Eye (tissue), 1 donor: Measurements from ENCODE around the gene PCK1.

Source experiments
- DNase-seq: peaks from one replicate; pipeline ENCODE4 v3.0.0-alpha.2; 2015

The PCK1 gene

DNA sequence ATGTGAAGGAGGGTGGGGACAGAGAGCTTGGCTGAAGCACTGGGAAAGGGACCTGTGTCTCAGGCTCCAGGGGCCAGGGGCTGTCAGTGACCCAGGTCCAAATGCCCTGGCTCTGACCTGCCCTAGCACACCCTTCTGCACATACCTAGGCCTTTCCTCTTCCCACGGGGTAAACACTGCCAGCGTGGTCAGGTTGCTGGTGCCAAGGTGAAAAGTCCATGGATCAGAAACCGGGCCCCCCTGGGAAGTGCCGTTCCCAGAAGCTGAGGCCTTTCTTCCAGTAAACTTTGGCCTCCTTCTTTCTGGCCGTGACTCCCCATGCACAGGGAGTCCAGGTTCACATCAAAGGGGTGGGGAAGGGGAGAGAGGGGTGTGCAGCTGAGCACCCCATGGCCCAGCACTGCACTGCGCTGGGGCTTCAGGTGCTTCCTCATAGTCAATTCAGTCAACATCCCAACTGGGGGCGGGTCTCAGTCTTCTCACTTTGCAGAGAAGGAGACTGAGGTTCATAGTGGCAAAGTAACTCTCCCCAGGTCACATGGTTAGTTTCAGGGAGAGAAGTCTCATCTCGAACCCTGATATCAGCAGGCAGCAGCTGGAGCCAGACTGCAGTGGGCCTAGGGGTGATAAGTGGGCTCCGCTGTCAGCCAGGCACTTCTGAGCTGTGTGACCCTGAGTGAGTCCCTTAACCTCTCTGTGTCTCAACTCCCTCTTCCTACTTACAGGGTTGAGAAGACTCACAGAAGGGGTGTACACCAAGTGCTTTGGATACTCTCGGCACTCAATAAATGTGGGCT is 17.0 kb downstream of the PCK1 start:
- DNase-seq = no peak

DNA sequence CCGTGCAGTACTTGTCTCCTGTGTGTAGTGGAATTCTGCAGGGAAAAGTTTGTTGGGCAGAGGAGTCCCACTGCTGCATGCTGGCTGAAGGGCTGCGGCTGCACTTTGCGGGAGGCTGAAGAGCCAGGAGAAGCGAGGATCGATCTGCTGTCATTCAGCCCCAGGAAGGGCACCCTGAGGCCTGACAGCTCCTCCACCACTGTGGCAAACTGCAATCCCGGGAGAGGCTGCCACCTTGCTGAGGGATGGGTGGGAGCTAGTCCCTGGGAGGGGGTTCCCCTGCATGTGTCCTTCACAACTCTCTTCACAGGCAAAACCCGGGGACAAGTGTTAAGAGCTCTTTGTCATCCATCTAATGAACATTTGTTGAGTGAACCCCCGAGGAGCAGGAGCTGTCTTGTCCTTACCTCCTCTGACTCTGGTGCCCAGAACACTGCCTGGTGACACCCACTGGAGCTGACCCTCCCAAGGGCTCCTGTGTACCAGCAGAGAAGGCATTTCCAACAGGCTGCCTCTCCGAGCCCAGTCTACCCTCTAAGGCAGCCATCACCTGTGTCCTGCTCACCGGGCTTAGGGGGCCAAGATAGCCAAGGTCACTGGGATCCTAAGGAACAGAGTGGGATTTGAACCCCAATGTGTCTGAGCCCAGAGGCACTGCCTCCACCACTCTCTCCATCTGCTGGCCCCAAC is 17.7 kb downstream of the PCK1 start:
- no peak for DNase-seq

DNA sequence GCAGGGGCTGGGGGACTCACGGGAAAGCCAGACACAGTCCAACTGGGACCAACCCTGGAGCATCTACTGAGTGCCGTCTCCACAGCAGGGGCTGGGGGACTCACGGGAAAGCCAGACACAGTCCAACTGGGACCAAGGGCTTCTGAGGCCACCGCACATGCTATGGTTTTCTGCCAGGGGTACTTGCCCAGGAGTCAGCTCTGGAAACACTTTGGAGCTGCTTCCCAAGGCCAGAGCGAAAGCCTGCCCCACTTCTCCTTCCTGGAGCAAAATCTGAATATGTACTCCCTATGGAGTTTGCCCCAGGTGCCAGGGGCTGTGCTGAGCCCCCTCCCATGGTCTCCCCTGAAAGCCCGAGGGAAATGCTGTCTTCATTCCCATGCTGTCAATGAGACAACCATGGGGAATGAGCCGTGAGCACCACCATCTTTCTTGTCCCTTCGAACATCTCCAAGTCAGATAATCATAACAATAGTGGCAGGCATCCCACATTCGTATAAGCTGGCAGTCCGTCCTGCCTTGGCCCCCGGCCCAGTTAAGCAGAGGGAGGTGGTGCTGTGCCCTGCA is 18.5 kb downstream of the PCK1 start:
- DNase-seq = no peak

DNA sequence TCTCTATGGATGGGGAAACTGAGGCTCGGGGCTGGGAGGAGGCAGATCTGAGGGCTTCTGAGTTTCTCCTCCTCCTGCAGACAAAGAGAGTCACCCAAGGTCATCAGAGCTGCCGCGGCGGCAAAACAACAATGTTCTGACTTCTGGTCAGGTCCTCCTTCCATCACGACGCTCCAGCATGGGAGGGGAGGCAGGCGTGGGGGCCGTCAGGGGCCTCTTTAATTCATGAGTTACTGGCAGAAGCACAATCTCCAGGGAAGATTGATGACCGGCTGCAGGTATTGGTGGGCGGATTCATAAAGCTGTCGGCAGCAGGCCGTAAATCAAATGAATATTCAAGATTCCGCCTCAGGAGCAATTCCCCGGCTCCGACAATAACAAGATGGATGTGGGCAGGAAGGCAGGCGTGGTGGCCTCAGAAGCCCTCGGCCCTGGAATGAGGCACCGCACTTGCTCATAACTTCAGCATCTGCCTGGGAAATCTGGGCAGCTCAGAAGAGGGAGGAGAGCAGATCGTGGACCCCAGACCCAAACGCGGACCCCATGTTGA is 19.1 kb downstream of the PCK1 start:
- DNase-seq = no peak

DNA sequence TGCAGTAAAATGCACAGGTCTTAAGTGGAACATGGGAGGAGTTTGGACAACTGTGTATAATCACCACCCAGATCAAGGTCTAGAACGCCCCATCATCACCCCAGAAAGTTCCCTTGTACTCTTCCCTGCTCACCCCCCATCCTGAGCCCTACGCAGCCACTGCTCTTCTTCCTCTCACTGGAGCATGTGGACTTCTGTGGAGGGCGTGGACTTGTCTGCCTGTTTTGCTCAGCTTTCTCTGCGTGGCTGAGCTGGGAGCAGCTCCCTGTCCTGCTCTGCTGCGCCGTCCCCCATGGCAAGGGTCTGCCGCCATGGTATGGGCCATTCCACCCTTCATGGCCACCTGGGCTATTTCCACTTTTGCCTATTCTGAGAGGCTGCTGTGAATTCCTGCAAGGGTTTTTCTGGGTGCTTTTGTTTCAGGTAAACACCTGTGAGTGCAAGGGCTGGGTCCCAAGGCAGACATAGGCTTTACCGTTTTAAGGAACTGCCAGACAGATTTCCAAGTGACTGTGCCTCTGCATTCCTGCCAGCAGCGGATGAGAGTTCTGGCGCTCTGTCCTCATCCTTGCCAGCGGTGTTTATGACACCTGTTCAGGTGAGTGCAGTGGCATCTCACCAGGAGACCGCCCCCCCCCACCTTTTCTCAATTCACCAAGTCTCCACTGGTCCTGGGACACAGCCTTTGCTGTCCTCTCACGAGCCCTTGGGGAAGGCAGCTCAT is 19.7 kb downstream of the PCK1 start:
- DNase-seq = no peak

DNA sequence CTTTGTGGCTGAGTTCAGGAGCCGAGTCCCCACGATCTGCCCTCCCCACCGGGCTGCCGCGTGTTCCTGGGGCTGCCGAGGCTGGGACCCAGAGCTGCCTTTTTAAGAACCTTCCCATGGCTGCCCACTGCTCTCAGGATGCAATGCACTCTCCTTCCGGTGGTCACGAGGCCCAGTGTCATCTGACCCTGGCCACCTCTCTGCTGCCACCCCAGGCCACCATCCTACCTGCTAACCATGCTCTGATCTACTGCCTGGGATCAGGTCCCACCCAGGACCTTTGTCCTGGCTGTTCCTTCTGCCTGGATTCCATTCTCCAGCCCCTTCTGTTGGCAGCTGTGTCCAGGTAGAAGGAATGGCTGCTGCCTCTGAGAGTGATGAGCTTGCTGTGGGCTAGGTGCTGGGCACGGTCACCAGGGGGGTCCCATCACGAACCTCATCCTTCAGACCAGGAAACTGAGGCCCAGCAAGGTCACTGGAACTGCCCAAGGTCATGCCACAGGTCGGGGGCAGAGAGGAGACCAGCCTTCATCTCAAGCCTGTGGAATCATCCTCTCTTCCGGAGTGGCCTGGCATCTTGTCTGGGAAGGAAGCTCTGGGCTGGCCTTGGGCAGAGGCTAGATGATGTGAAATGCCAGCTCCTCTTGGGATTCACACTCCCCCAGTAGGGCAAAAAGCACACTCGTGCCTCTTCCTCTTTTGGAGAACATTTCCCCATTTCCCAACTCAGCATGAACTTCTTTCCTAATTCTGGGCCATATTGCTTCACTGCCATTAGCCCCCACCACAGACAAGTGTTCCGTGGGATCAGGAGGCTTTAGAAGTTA is 20.5 kb downstream of the PCK1 start:
- no peak for DNase-seq

DNA sequence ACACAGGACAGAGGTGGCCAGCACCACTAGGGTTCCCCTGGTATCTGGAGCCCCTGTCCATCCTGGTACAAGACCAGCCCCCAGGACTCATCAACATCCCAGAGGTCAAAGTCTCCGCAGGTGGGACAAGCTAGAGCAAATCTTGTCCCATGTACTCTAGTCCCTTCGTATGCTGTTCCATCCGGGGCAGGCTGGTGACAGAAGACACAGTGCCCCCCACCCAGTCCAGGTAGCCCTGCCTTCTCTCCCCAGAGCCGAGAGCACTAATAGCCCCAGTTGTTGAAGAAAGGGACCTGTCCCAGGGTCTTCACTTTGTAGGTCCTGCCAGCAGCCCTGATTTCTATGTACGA is 21.1 kb downstream of the PCK1 start:
- no peak for DNase-seq

DNA sequence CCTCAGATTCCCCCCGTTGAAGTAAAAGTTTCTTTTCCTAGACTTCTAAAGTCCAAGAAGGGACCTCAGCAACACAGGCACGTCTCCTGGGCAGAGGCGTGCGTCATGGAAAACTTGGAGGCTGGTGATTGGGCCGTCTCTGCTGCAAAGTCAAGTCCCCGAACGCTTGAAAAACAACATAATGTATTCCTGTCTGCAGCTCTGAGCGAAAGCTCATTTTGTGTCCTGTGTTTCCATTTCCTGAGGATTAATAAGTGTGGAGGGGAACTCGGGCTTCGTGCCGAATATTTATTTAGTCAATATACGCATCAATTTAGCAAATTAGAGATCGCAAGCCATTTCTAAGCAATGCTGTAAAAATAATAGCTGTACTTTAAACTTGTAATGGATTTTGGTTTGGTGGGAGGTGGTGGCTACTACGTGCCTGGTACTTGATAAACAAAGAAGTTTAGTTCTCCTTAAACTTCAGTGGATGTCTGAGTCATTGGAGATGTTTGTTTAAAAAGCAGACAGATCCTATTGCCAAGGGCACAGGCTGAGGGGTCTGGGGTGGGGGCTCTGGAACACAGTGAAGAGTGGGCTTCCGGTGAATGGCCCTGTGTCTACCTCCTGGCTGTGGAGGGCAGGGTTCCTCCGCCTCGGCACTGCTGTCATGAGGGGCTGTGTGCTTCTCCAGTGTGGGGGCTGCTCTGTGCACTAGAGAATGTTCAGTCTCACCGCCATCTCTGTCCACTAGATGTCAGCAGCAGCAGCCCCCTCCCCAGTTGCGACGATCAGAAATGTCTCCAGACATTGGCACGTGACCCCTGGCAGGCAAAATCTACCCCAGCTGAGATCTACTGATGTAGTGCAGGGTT is 21.8 kb downstream of the PCK1 start:
- DNase-seq = peak; percentile 76

DNA sequence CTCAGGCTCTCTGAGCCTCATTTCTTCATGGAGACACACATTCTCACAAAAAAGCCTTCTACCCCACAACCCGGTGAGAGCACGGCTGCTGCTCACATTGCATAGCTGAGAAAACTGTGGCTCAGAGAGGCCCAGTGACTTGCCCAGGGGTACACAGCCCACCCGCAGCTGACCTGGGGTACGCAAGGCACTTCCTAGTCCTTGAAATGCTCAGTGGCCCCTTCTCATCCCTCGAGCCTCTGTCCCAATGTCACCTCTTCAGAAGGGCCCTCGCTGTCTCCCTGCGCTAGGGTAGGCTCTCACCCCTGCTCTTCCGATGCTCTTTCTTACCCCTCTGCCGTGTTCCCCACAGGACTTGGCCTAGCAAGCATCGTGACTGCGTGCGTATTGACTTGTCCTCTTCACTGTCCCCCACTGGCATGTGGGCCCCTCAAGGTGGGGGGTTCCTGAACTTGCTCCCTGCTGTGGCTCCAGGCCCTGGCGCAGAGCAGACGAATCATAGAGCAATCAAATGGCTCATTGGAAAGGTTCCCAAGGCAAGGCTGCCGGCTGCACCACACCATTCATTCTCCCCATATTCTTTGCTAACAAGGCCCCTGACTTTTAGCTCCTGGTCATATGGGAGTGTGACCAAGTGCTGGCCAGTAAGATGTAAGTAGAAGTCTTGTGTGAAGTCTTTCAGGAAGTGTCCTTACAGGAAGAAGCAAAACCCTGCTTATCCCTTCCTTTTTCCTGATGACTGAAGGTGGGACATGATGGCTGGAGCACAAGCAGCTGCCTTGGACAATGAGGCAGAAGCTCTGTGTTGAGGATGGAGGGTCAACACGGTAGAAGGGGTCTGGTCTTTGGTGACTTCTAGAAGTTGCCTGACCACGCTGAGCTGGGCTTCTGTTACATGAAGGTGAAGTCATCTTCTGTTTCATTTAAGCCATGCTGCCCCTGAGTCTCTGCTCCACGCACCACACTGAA is 22.7 kb downstream of the PCK1 start:
- no peak for DNase-seq

DNA sequence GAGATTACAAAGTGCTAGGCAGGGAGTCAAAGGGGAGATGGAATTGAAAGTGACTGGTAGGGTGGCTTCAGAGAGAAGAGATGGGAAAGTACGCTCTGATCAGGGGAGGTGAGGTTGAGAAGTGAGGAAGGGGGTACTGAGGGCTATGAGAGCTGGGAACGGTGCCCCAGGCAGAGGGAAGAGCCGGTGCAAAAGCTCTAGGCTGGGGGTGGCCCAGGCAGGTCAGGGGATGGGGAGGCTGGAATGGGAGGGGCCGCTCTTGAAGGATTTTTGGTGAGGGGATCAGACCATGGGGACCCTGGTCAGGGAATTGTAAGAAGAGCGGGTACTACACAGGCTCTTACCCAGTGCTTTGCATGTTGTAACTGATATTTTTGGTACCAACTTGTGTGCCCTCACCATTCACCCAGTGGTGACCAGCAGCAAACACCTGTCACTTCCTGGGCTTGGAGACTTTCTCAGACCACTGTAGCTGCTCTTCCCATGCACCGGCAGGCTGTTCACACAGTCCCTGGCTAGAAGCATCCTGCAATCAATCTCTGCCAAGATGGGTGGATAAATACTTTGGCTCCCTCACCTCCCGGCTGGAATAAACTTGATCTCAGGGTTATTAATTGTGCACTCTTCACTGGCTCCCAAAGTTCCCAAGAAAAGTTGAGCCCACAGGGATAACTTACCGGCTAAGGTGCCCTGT is 24.0 kb downstream of the PCK1 start:
- DNase-seq = no peak

DNA sequence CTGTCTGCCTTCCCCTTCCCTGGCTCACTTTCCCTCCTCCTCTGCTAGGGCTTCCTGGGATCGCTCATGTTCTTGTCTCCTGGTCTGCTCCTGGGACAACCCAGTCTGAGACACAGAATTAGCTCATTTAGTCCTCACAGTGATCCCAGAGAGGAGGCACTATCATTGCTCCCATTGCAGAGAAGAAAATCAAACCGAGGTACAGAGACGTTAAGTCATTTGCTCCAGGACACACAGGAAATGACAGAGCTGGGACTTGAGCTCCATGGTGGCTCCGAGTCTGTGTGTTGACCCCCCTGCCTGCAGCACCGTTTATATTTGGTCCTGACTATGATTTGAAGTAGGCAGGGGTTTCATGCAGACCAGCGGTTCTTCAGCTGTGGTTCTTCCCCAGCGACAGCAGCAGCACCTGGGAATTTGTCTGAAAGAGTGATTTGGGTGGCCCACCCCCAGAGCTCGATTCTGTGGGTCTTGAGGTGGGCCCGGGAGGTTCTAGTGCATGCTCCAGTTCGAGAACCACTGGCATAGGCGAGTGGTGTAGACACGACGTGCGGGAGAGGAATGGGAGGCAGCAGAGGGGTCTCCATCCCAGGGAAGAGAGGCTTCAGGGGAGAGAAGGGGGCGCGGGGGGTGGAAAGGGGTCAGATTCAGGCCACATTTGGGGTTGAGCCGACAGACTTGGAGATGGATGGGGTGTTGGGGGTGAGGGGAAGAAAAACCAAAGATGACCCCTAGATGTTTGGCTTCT is 24.7 kb downstream of the PCK1 start:
- DNase-seq = no peak

DNA sequence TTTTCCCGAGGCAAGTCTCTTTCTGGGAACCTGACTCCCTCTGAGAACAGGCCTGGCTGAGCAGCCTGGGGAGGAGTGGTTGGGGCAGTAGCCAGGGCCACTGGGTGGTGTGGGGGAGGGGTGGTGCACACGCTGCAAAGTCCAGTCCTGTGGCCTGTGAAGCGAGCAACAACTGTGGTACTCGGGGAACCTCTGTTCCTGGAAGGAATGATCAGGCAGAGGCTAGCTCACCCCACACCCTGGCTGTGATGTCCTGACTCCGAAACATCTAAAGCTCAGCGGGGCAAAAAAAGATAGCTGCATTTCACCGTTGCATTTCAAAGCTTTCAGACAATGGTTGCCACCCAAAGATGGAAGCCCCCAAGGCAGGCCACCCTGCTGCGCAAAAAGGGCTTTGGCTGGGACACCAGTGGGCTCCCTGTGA is 25.5 kb downstream of the PCK1 start:
- DNase-seq = no peak

DNA sequence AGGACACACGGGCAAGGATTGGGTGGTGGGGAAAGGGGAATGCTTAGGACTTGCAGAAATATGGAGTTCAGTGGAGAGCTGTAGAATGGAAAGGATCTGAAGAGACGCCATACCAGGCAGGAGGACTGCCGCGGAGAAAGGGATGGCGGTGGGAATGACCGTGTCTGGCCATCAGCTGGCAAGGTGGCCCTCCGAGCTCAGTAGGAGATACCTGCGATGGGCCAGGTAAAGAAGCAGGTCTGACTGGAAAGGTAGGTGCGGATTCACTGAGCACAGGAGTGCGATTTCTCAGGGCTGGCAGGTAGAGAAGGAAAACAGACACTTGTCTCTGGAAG is 26.0 kb downstream of the PCK1 start:
- DNase-seq = no peak

DNA sequence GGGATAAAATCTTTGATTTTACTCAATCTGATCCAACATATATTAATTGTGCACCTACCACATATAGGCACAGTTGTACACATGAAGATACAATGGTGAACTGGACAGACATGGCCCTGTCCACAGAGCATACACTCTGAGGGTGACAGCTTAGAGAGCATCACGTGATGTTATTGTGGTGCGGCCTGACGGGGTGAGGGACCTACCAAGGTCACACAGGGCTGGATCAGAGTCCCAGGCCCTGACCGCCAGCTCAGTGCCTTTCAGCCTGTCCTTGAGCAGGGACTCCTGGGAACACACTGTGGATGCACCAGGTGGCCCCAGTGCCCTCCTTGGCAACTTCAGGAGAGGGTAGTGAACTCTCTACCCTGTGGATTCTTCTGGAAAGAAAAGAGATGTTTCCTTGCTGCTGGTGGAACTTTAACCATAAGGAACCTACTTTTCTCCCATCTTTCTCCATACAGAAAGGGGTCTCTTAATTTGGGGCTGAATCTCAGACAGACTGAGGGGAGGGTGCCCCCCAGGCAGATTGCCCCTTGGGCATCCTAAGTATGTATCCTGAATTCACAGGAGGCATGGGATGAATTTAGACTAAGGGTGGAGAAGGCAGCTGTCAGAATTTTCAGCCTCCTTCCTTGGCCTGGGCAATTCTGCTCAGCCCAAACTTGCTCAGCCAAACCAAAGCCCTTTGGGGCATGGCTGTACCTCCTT is 26.5 kb downstream of the PCK1 start:
- DNase-seq = no peak

DNA sequence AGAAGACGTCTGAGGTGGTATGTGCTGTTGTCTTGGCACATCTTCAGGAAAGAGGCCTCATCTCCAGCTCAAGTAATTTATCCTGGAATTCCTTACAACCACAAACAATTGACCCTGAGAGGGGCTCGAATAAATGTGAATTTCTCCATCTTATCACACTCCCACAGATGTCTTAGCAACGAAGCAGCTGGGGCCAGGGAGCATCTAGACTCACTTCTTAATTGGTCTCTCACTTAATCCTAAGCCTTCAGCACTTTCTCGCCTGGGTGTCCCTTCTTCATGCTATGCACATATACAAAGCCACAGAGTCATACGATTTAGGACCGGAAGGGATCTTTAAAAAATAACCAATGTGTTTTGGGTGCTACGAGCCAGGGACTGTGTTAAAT is 27.1 kb downstream of the PCK1 start:
- no peak for DNase-seq

DNA sequence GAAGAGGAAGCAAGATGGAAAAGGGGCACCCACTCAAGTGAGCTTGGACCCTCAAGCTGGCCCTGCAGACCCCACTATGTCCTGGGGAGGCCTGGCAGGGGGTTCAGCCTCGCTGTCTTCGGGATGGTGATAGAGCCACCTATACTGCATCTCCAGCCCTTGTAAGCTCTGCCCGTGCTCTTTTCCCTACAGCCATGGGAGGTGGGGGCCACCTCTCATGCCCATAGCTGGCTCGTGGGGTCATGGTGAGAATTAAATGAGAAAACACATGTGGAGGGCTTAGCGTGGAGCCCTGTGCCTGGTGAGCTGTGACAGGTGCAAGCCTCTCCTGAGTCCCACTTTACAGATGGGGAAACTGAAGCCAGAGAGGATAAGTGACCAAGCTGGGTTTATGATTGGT is 27.7 kb downstream of the PCK1 start:
- no peak for DNase-seq

DNA sequence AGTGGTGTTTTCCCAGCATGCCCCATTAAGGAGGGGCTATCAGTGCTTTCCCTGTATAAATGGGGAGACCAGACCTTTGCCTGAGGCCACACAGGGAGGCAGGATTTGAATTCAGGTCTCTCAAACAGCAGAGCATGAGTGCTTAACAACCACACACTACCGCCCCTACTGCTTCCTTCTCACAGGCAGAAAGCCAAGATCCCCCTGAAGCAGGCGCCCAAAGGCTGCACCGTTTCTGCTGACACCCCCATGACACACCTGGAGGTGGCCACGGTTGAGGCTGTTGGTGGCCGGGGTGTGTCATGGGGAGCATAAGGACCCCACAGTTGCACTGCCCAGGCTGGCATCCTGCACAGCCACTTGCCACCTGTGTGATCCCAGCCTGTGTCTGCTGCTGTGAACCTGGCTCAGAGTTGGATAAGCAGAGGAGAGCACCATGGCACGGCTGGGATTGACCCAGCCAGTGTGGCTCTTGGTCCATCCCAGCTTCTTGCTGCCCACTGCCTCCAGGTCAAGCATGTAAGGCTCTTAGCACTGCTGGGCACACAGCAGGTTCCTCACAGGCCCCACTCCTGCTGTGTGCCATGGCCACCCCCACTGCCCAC is 28.3 kb downstream of the PCK1 start:
- no peak for DNase-seq
